Fibroblast of the conjunctiva (primary cell): ENCODE results near the gene IER5.

ENCODE experiments used
- DNase-seq: peaks from one replicate; pipeline ENCODE4 v3.0.0-alpha.2; 2010; ENCODE audit warnings: low read depth

The IER5 gene

GRCh38 chr1:181077576-181078242, 10.8 kb upstream of the IER5 start:
- DNase-seq, result no peak

GRCh38 chr1:181079382-181079781, 9.1 kb upstream of the IER5 start:
- DNase-seq, result no peak

GRCh38 chr1:181079920-181080319, 8.6 kb upstream of the IER5 start:
- no peak for DNase-seq

GRCh38 chr1:181080556-181080955, 7.9 kb upstream of the IER5 start:
- DNase-seq, result no peak

GRCh38 chr1:181081395-181081794, 7.1 kb upstream of the IER5 start:
- no peak for DNase-seq

- DNase-seq, result no peak
These were observed 4.5 kb upstream of the IER5 start for GRCh38 chr1:181083842-181084605.

- DNase-seq, result no peak
These were observed 3.9 kb upstream of the IER5 start for GRCh38 chr1:181084606-181084969.

- no peak for DNase-seq
These were observed 2.4 kb upstream of the IER5 start for GRCh38 chr1:181086091-181086490.

GRCh38 chr1:181086926-181087325, 1.6 kb upstream of the IER5 start:
- DNase-seq, result no peak

- no peak for DNase-seq
These were observed 1.0 kb upstream of the IER5 start for GRCh38 chr1:181087400-181087901.

- DNase-seq, result no peak
These were observed 646 bp downstream of the IER5 start for GRCh38 chr1:181089017-181089675.

GRCh38 chr1:181089676-181090544, 1.4 kb downstream of the IER5 start:
- no peak for DNase-seq

GRCh38 chr1:181090641-181091126, 2.2 kb downstream of the IER5 start:
- no peak for DNase-seq

GRCh38 chr1:181091309-181092040, 3.0 kb downstream of the IER5 start:
- DNase-seq, result no peak

- DNase-seq, result no peak
These were observed 3.6 kb downstream of the IER5 start for GRCh38 chr1:181092056-181092455.

GRCh38 chr1:181092883-181093458, 4.5 kb downstream of the IER5 start:
- DNase-seq, result no peak

- DNase-seq, result peak; percentile 90
These were observed 6.1 kb downstream of the IER5 start for GRCh38 chr1:181094416-181095212.

- DNase-seq, result no peak
These were observed 6.8 kb downstream of the IER5 start for GRCh38 chr1:181095260-181095659.

GRCh38 chr1:181095763-181096184, 7.3 kb downstream of the IER5 start:
- no peak for DNase-seq

- no peak for DNase-seq
These were observed 8.7 kb downstream of the IER5 start for GRCh38 chr1:181097242-181097641.
